NB4 (cell line): ENCODE results near the gene HMG20A.

Source experiments
- CTCF ChIP-seq: IDR thresholded peaks from one replicate; pipeline ENCODE4 v1.5.1; 2012; ENCODE audit warnings: low read depth, low read length
- MAX ChIP-seq: IDR thresholded peaks from 2 replicates; pipeline ENCODE4 v1.6.1; 2011; ENCODE audit warnings: low read depth, low read length
- POLR2A ChIP-seq: IDR thresholded peaks from 2 replicates; pipeline ENCODE4 v1.6.1; 2011; ENCODE audit warnings: mild to moderate bottlenecking; ENCODE audit not compliant: insufficient read length; ENCODE audit errors: extremely low read depth

GRCh38 chr15:77395013-77395774, 25.5 kb upstream of the HMG20A start:
- TF ChIP-seq CTCF: no peak
- TF ChIP-seq POLR2A: no peak
- TF ChIP-seq MAX: no peak
